SH-SY5Y (cell line): Measurements from ENCODE around the gene EPB42.

Source experiments
- GATA2 ChIP-seq: IDR thresholded peaks from 2 replicates; pipeline ENCODE4 v1.6.1; 2011; ENCODE audit warnings: mild to moderate bottlenecking, low read depth, low read length
- GATA3 ChIP-seq: IDR thresholded peaks from 2 replicates; pipeline ENCODE4 v1.6.1; 2011; ENCODE audit warnings: low read depth, mild to moderate bottlenecking, low read length, moderate library complexity

- TF ChIP-seq GATA3 (no peak), GATA2 (no peak)
These were observed 5.9 kb upstream of the EPB42 start for GRCh38 chr15:43226436-43227305.
